ENCODE data around the gene ZNF32.

- TF ChIP-seq POLR2A (IDR thresholded peaks at IDR 0.05; ENCODE audit: low read depth, low read length) (no peak), POLR2AphosphoS5 (IDR thresholded peaks at IDR 0.05; ENCODE audit: low read depth, low read length) (no peak), TAF1 (IDR thresholded peaks at IDR 0.05; ENCODE audit: borderline replicate concordance, low read depth, low read length) (no peak)
Observed at GRCh38 chr10:43692051-43692825, 43.6 kb upstream of the ZNF32 start.

Measured in GM12892 (cell line).